Measurements from ENCODE around the gene LRG1.

The LRG1 gene

GRCh38 chr19:4524808-4525562 is 14.9 kb downstream of the LRG1 start:
- peak; percentile 57 for DNase-seq

- no peak for DNase-seq
Measured at GRCh38 chr19:4523306-4524110, 16.3 kb downstream of the LRG1 start.

GRCh38 chr19:4522291-4523002 is 17.4 kb downstream of the LRG1 start:
- DNase-seq = no peak

GRCh38 chr19:4521888-4522242 is 18.0 kb downstream of the LRG1 start:
- DNase-seq = no peak

- no peak for DNase-seq
Measured at GRCh38 chr19:4521170-4521887, 18.5 kb downstream of the LRG1 start.

DNA sequence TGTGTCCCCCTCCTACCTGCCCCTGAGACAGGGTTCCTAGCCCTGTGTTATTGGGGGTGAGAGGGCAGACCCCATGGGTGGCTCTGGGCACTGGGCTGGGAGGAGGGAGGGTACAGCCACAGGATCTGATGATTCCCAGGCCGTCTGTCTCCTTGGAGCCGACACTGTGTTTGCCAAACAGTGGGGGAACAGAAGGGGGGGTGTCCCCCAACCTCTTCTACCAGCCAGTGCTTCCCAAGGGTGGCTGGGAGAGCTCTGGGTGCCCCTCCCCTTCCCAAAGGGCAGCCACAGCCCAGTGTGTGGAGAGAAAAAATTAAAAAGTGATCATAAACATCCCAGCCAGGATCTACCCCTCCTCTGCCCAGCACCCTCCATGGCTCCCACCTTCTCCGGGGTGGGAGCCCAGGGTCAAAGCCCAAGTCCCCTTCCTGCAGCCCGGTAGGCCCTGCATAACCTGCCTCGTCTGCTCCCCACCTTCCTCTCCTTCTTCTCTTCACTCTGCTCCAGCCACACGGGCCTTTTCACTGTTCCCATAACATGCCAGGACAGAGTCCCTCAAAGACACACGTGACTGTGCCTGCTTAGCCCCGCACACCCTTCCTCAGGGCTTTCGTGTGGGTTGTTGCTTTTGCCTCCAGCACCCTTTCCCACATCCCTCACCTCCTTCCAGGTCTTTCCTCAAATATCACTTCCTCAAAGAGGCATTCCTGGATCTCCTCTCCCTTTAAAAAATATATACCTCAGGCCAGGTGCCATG is 20.1 kb downstream of the LRG1 start:
- no peak for DNase-seq

GRCh38 chr19:4519172-4519496 is 20.7 kb downstream of the LRG1 start:
- no peak for DNase-seq

- no peak for DNase-seq
Measured at GRCh38 chr19:4518345-4519171, 21.3 kb downstream of the LRG1 start, which contains the start of gene PLIN4. TSS of gene PLIN4 (minus strand) at chr19:4518486. CDS start at chr19:4518272, 214 bp downstream.

GRCh38 chr19:4517451-4518057 is 22.3 kb downstream of the LRG1 start:
- DNase-seq = no peak

GRCh38 chr19:4516939-4517300 is 22.9 kb downstream of the LRG1 start:
- DNase-seq = no peak

- no peak for DNase-seq
Measured at GRCh38 chr19:4516199-4516938, 23.5 kb downstream of the LRG1 start.

- DNase-seq = no peak
Measured at GRCh38 chr19:4515732-4516131, 24.1 kb downstream of the LRG1 start.

DNA sequence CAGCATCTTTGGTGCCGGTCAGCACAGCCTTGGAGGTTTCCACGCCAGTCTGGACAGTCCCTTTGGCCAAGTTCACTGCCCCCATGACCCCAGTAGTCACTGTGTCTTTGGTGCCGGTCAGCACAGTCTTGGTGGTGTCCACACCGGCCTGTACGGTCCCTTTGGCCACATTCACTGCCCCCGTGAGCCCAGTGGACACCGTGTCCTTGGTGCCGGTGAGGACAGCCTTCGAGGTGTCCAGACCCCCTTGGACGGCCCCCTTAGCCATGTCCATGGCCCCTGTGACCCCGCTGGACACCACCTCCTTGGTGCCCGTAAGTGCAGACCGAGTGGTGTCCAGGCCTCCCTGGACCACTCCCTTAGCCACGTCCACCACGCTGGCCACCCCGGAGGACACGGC is 26.6 kb downstream of the LRG1 start:
- no peak for DNase-seq

- no peak for DNase-seq
Measured at GRCh38 chr19:4512070-4512469, 27.8 kb downstream of the LRG1 start.

DNA sequence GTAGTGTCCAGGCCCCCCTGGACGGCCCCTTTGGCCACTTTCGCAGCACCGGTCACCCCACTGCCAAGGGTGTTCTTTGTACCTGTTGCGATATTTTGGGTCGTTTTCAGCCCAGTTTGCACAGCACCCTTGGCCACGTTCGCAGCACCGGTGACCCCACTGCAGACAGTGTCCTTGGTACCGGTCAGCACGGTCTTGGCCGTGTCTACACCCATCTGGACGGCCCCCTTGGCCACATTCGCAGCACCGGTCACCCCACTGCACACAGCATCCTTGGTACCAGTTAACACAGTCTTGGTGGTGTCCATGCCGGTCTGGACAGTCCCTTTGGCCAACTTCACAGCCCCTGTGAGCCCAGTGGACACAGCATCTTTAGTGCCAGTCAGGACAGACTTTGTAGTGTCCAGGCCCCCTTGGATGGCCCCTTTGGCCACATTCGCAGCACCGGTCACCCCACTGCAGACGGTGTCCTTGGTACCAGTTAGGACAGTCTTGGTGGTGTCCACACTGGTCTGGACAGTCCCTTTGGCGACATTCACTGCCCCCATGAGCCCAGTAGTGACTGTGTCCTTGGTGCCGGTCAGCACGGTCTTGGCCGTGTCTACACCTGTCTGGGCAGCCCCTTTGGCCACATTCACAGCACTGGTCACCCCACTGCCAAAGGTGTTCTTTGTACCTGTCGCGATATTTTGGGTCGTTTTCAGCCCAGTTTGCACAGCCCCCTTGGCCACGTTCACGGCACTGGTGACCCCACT is 28.4 kb downstream of the LRG1 start:
- DNase-seq = no peak

- DNase-seq = no peak
Measured at GRCh38 chr19:4510435-4511255, 29.2 kb downstream of the LRG1 start.

DNA sequence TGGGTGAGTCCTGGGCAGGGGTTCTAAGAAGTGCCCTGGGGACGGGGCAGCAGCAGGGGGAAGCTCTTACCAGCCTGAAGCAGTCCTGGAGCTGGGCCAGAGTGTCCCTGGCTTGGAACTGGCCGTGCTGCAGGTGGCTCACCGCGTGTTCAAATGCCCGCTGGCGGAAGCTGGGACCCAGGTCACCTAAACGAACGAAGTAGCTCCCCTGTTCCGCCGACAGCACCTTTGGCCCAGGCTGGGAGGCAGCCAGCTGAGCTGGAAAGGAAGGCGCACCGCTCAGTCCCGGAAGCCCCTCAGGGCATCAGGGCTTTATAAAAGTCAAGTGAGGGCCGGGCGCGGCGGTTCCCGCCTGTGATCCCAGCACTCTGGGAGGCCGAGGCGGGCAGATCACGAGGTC is 31.1 kb downstream of the LRG1 start:
- DNase-seq = no peak

DNA sequence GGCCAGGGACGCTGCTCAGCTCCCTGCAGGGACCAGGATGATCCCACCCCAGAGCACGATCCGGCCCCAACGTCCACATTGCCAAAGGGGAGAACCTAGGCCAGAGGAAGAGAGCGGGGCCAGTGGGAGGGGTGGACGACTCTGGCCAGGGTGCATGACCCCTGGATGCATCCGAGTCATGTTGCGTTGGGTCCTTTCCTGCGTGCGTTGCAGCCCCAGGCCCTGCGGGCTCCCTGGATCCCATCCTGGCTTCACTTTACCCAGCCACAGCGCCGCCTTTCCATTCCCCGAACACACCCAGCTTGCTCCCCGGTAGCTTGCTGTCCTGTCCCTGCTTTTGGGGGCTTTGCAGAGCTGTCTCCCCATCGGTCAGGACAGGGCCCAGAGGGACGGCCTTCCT is 32.0 kb downstream of the LRG1 start:
- DNase-seq = no peak

- no peak for DNase-seq
Measured at GRCh38 chr19:4507150-4507452, 32.7 kb downstream of the LRG1 start.

Measured in GDM1 (cell line).